ENCODE results near the gene HMGN4. TPM values are rescaled to one million over a fixed set of nuclear protein-coding genes. Genes with fewer than 3 reads are reported as not detected.

HMGN4 gene
- polyA plus RNA-seq, 3 donors: 28.1 to 116 (median 91.3) TPM

GRCh38 chr6:26563488-26563887, 25.3 kb downstream of the HMGN4 start:
- Mint-ChIP-seq H3K4me1 (peaks cover 4% of the 10 kb centered on the region), H3K27ac (no peak overlapping the region)
- no peak overlapping the region for H2AFZ ChIP-seq (ENCODE audit: insufficient read depth, low read depth, low read length, poor library complexity, severe bottlenecking)

More at GRCh38 chr6:26563488-26563887, 25.3 kb downstream of the HMGN4 start:
- no peak overlapping the region for H3K27ac ChIP-seq (ENCODE audit: low read depth in 1 of 2, low read length in 2 of 2)
- H3K36me3 Mint-ChIP-seq: no peaks in the 10 kb centered on the region
- H3K79me2 ChIP-seq (ENCODE audit: insufficient read depth, low read length): no peaks in the 10 kb centered on the region
- H3K9ac ChIP-seq (ENCODE audit: insufficient read depth, low read length, poor library complexity, severe bottlenecking): no peak overlapping the region
- no peak for DNase-seq
- H4K20me1 ChIP-seq (ENCODE audit: insufficient read depth, low read length): no peaks in the 10 kb centered on the region
- H3K9me3 ChIP-seq (replicated peaks in 1 of 2; ENCODE audit: control insufficient read depth in 1 of 2, insufficient read depth in 1 of 2, low read length in 2 of 2): no peaks in the 10 kb centered on the region
- H3K4me3 Mint-ChIP-seq: no peak overlapping the region
- no peak overlapping the region for H3K4me3 ChIP-seq (replicated peaks in 1 of 3; ENCODE audit: low read depth in 2 of 3, low read length in 3 of 3)
- 100% methylated on average over 1 of the region's 6 CpGs for WGBS (ENCODE audit: insufficient coverage)
- no peak overlapping the region for H3K4me2 ChIP-seq (replicated peaks; ENCODE audit: extremely low read depth, low read length, poor library complexity, severe bottlenecking)
- peaks cover 0 to 4% (median 0%) of the 10 kb centered on the region in 7 donors for H3K9me3 Mint-ChIP-seq
- TF ChIP-seq CTCF (IDR thresholded peaks at IDR 0.05): no peak
- H3K27me3 ChIP-seq (ENCODE audit: control insufficient read depth in 2 of 2, insufficient read depth in 2 of 2, low read length in 2 of 2): peaks cover 0 to 2% of the 10 kb centered on the region in 2 donors
- intact Hi-C loops (cut with micrococcal nuclease): no loop called here
- peaks cover 1 to 7% (median 1%) of the 10 kb centered on the region in 3 donors for H3K27me3 Mint-ChIP-seq (ENCODE audit: low read depth in 3 of 3)
- no peaks in the 10 kb centered on the region for H3K36me3 ChIP-seq (replicated peaks in 1 of 2; ENCODE audit: control insufficient read depth in 1 of 2, insufficient read depth in 2 of 2, low read length in 2 of 2)
- peaks cover 3 to 6% of the 10 kb centered on the region in 2 donors for H3K4me1 ChIP-seq (ENCODE audit: control insufficient read depth in 1 of 2, insufficient read depth in 2 of 2, low read length in 2 of 2)

Measured in CD14-positive monocyte (primary cell).